Hepatocyte (in vitro differentiated cells): ENCODE results near the gene GULP1. TPM values are rescaled to one million over a fixed set of nuclear protein-coding genes. Genes with fewer than 3 reads are reported as not detected.
"Not testable (repeated sequence)": the region's sequence is repeated elsewhere in the genome, so short reads cannot be mapped to it uniquely, and the experiment has no call there.

ENCODE experiments used
- DNase-seq: peaks from one replicate; pipeline ENCODE4 v3.0.0-alpha.2; 2016; ENCODE audit warnings: low spot score
- H2AFZ ChIP-seq: fragments of 200-600 bp; sonication (generic); 2 replicates; pipeline ENCODE4 v1.6.0; 2016; ENCODE audit warnings: antibody characterized with exemption, mild to moderate bottlenecking
- H3K27ac ChIP-seq: fragments of 200-600 bp; sonication (generic); 2 replicates; pipeline ENCODE4 v1.5.1; 2016; ENCODE audit warnings: mild to moderate bottlenecking
- H3K27me3 ChIP-seq: fragments of 200-600 bp; sonication (generic); 2 replicates; pipeline ENCODE4 v1.6.1; 2016
- H3K36me3 ChIP-seq: fragments of 200-600 bp; sonication (generic); replicated peaks from 2 replicates; pipeline ENCODE4 v1.5.1; 2016; ENCODE audit warnings: low read depth; ENCODE audit not compliant: insufficient read depth
- H3K4me1 ChIP-seq: fragments of 200-600 bp; sonication (generic); 2 replicates; pipeline ENCODE4 v1.5.1; 2016; ENCODE audit warnings: mild to moderate bottlenecking, moderate library complexity; ENCODE audit not compliant: insufficient read depth
- H3K4me2 ChIP-seq: fragments of 200-600 bp; sonication (generic); 2 replicates; pipeline ENCODE4 v1.6.0; 2016
- H3K4me3 ChIP-seq: fragments of 200-600 bp; sonication (generic); 2 replicates; pipeline ENCODE4 v1.5.1; 2016; ENCODE audit warnings: mild to moderate bottlenecking
- H3K79me2 ChIP-seq: fragments of 200-600 bp; sonication (generic); 2 replicates; pipeline ENCODE4 v1.6.0; 2017; ENCODE audit warnings: mild to moderate bottlenecking
- H3K9me2 ChIP-seq: fragments of 200-600 bp; sonication (generic); replicated peaks from 2 replicates; pipeline ENCODE4 v1.6.0; 2017; ENCODE audit warnings: mild to moderate bottlenecking; ENCODE audit not compliant: insufficient read depth
- H3K9me3 ChIP-seq: fragments of 200-600 bp; sonication (generic); 2 replicates; pipeline ENCODE4 v1.5.1; 2016; ENCODE audit warnings: low read depth, mild to moderate bottlenecking
- H4K20me1 ChIP-seq: fragments of 200-600 bp; sonication (generic); 2 replicates; pipeline ENCODE4 v1.6.0; 2016; ENCODE audit warnings: mild to moderate bottlenecking; ENCODE audit not compliant: insufficient read depth, poor library complexity, severe bottlenecking
- EZH2 ChIP-seq: fragments of 200-600 bp; sonication (generic); IDR thresholded peaks from 2 replicates; pipeline ENCODE4 v1.6.1; 2016; ENCODE audit warnings: antibody characterized with exemption, mild to moderate bottlenecking, borderline replicate concordance
- EZH2phosphoT487 ChIP-seq: fragments of 200-600 bp; sonication (generic); IDR thresholded peaks from one replicate; pipeline ENCODE4 v1.6.1; 2018; ENCODE audit warnings: antibody characterized with exemption, mild to moderate bottlenecking, low read depth, moderate library complexity; ENCODE audit not compliant: unreplicated experiment, severe bottlenecking
- WGBS: methylation state at CpG from one replicate; pipeline ENCODE4 v1.1.6; 2016; ENCODE audit warnings: low lambda C conversion rate; ENCODE audit errors: missing lambda C conversion rate; 5-methylcytosine and 5-hydroxymethylcytosine counted together
- polyA plus RNA-seq: library from polyadenylated mRNA; unstranded; fragments of >200 nt; fragmentation: Nextera tagmentation; extraction: Ambion mirVana; gene quantifications from 2 replicates; pipeline ENCODE4 v1.2.1, GENCODE V29; 2016
- total RNA-seq: library from RNA; depleted of rRNA; stranded (reverse); fragments of >200 nt; gene quantifications from 2 replicates; pipeline ENCODE4 v1.2.3, GENCODE V29; 2014
- TF ChIP-seq, protein P1 (sequence below): fragments of 200-600 bp; sonication (generic); IDR thresholded peaks from 2 replicates; pipeline ENCODE4 v1.5.1; 2016; ENCODE audit warnings: antibody characterized with exemption, mild to moderate bottlenecking; ENCODE audit not compliant: poor library complexity

GULP1 gene
- total and polyA plus RNA-seq, 2 experiments from 2014 or later: 55.6 to 135 TPM

DNA sequence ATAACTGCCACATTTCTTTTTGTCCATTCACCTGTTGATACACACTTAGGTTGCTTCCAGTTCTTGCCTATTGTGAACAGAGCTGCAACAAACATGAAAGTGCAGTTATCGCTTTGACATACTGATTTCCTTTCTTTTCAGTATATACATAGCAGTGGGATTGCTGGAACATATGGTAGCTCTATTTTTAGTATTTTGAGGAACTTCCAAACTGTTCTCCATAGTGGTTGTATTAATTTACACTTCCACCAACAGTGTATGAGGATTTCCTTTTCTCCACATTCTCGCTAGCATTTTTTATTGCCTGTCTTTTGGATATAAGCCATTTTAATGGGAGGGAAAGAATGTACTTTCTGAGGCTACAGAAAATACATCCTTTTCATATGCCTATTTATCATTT is 167.4 kb downstream of the GULP1 start:
- WGBS: 98% methylated on average over 2 of the region's 2 CpGs
- Histone ChIP-seq H3K4me2 (no peak overlapping the region), H4K20me1 (no peaks in the 10 kb centered on the region), H3K27me3 (no peaks in the 10 kb centered on the region), H3K27ac (no peak overlapping the region), H2AFZ (no peak overlapping the region), H3K4me3 (no peak overlapping the region), H3K36me3 (no peaks in the 10 kb centered on the region), H3K79me2 (peaks cover 59% of the 10 kb centered on the region), H3K9me3 (no peaks in the 10 kb centered on the region), H3K4me1 (no peaks in the 10 kb centered on the region), H3K9me2 (no peaks in the 10 kb centered on the region)
- no peak for DNase-seq
- TF ChIP-seq EZH2 (no peak), EZH2phosphoT487 (no peak)
- TF ChIP-seq, protein P1, sequence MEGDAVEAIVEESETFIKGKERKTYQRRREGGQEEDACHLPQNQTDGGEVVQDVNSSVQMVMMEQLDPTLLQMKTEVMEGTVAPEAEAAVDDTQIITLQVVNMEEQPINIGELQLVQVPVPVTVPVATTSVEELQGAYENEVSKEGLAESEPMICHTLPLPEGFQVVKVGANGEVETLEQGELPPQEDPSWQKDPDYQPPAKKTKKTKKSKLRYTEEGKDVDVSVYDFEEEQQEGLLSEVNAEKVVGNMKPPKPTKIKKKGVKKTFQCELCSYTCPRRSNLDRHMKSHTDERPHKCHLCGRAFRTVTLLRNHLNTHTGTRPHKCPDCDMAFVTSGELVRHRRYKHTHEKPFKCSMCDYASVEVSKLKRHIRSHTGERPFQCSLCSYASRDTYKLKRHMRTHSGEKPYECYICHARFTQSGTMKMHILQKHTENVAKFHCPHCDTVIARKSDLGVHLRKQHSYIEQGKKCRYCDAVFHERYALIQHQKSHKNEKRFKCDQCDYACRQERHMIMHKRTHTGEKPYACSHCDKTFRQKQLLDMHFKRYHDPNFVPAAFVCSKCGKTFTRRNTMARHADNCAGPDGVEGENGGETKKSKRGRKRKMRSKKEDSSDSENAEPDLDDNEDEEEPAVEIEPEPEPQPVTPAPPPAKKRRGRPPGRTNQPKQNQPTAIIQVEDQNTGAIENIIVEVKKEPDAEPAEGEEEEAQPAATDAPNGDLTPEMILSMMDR: no peak

- H3K36me3 ChIP-seq, H3K27me3 ChIP-seq, H2AFZ ChIP-seq, DNase-seq, H3K4me2 ChIP-seq, H4K20me1 ChIP-seq, H3K27ac ChIP-seq, H3K9me2 ChIP-seq, H3K4me3 ChIP-seq, H3K9me3 ChIP-seq, H3K4me1 ChIP-seq: not testable (repeated sequence)
- peaks cover 62% of the 10 kb centered on the region for H3K79me2 ChIP-seq
- WGBS: 93% methylated on average over 3 of the region's 3 CpGs
Measured at GRCh38 chr2:188466078-188466477, 174.4 kb downstream of the GULP1 start.

GRCh38 chr2:188466761-188467160 is 175.1 kb downstream of the GULP1 start:
- Histone ChIP-seq H3K9me3 (no peaks in the 10 kb centered on the region), H3K79me2 (peaks cover 60% of the 10 kb centered on the region), H3K36me3 (no peaks in the 10 kb centered on the region), H4K20me1 (no peaks in the 10 kb centered on the region), H3K4me1 (no peaks in the 10 kb centered on the region), H3K27ac (no peak overlapping the region), H3K4me2 (no peak overlapping the region), H3K27me3 (no peaks in the 10 kb centered on the region), H3K9me2 (no peaks in the 10 kb centered on the region), H2AFZ (no peak overlapping the region), H3K4me3 (no peak overlapping the region)
- 90% methylated on average over 1 of the region's 1 CpG for WGBS
- DNase-seq: no peak
- TF ChIP-seq EZH2 (no peak), EZH2phosphoT487 (no peak)
- TF ChIP-seq, protein P1: no peak

GRCh38 chr2:188471166-188471565 is 179.5 kb downstream of the GULP1 start:
- H3K4me1 ChIP-seq: no peaks in the 10 kb centered on the region
- no peak overlapping the region for H3K4me3 ChIP-seq
- no peaks in the 10 kb centered on the region for H3K9me2 ChIP-seq
- no peaks in the 10 kb centered on the region for H3K36me3 ChIP-seq
- H3K27me3 ChIP-seq: no peaks in the 10 kb centered on the region
- 94% methylated on average over 4 of the region's 4 CpGs for WGBS
- H3K79me2 ChIP-seq: peaks cover 53% of the 10 kb centered on the region
- no peak for DNase-seq
- H3K4me2 ChIP-seq: no peak overlapping the region
- TF ChIP-seq EZH2phosphoT487 (no peak), EZH2 (no peak)
- TF ChIP-seq, protein P1: no peak
- H4K20me1 ChIP-seq: no peaks in the 10 kb centered on the region
- no peak overlapping the region for H3K27ac ChIP-seq
- no peaks in the 10 kb centered on the region for H3K9me3 ChIP-seq
- no peak overlapping the region for H2AFZ ChIP-seq
